Islet precursor cell (in vitro differentiated cells): ENCODE results near the gene TBX2.
A peak's percentile ranks its signal among the peaks of the same experiment; 100 is the strongest.
"Not testable (repeated sequence)": the region's sequence is repeated elsewhere in the genome, so short reads cannot be mapped to it uniquely, and the experiment has no call there.

Experiments used
- DNase-seq: peaks from one replicate; pipeline ENCODE4 v3.0.0-alpha.2; 2018

TBX2 gene

GRCh38 chr17:61414141-61414935, 14.7 kb downstream of the TBX2 start:
- DNase-seq: peak; percentile 57

GRCh38 chr17:61414936-61415251, 15.3 kb downstream of the TBX2 start:
- peak; percentile 45 for DNase-seq

GRCh38 chr17:61415374-61416210, 15.9 kb downstream of the TBX2 start:
- DNase-seq: peak; percentile 65

GRCh38 chr17:61416211-61416539, 16.5 kb downstream of the TBX2 start:
- no peak for DNase-seq

- DNase-seq: peak; percentile 99
Observed at GRCh38 chr17:61416540-61417363, 17.1 kb downstream of the TBX2 start.

GRCh38 chr17:61418449-61418848, 18.8 kb downstream of the TBX2 start:
- no peak for DNase-seq

GRCh38 chr17:61419496-61420046, 19.9 kb downstream of the TBX2 start:
- DNase-seq: peak; percentile 53

GRCh38 chr17:61420052-61420451, 20.4 kb downstream of the TBX2 start:
- peak; percentile 51 for DNase-seq

- DNase-seq: no peak
Observed at GRCh38 chr17:61420745-61421398, 21.2 kb downstream of the TBX2 start.

GRCh38 chr17:61421460-61421859, 21.8 kb downstream of the TBX2 start:
- no peak for DNase-seq

- no peak for DNase-seq
Observed at GRCh38 chr17:61422116-61422799, 22.6 kb downstream of the TBX2 start.

- DNase-seq: no peak
Observed at GRCh38 chr17:61422869-61423268, 23.2 kb downstream of the TBX2 start.

- DNase-seq: peak; percentile 46
Observed at GRCh38 chr17:61423967-61424649, 24.5 kb downstream of the TBX2 start.

- DNase-seq: peak; percentile 85
Observed at GRCh38 chr17:61425682-61426481, 26.2 kb downstream of the TBX2 start.

GRCh38 chr17:61426482-61427304, 27.1 kb downstream of the TBX2 start:
- DNase-seq: peak; percentile 92

GRCh38 chr17:61427567-61427966, 27.9 kb downstream of the TBX2 start:
- no peak for DNase-seq

- DNase-seq: no peak
Observed at GRCh38 chr17:61429274-61429673, 29.6 kb downstream of the TBX2 start.

GRCh38 chr17:61429831-61430230, 30.2 kb downstream of the TBX2 start:
- not testable (repeated sequence) for DNase-seq

GRCh38 chr17:61431594-61432311, 32.1 kb downstream of the TBX2 start:
- DNase-seq: peak; percentile 54
